ENCODE data around the gene PCDH9. TPM values are rescaled to one million over a fixed set of nuclear protein-coding genes. Genes with fewer than 3 reads are reported as not detected.

Gene PCDH9
- total and polyA plus RNA-seq, 2 experiments from 2014 or later = 0.31 to 0.52 TPM

DNA sequence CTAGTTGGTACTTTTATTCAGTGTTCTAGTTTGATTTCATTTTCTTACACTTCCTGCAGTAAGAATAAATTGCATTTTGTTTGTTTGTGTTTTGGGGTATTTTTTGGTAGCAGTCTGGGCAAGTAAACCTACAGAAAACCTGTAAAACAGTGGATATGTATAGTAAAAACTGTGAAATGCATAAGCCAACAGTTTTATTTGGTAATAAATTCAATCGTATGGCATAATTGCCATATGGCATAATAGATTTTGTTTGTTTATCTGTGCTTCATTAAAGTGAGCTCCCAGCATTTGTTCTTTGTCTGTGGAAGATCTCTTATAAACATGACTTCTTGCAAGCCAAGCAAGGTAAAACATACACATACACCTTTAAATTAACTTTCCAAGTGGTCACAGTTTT, 111.9 kb downstream of the PCDH9 start:
- no peak for DNase-seq (ENCODE audit: low spot score)
- Histone ChIP-seq H3K4me1 (ENCODE audit: insufficient read depth) (no peaks in the 10 kb centered on the region), H3K4me3 (no peak overlapping the region), H3K27me3 (ENCODE audit: insufficient read depth) (no peaks in the 10 kb centered on the region), H3K9me2 (ENCODE audit: insufficient read depth) (peaks cover 2% of the 10 kb centered on the region; the same call in 1 of the 2 replicates), H3K79me2 (replicated peaks; ENCODE audit: insufficient read depth) (no peaks in the 10 kb centered on the region), H4K20me1 (replicated peaks; ENCODE audit: insufficient read depth) (no peaks in the 10 kb centered on the region), H3K27ac (ENCODE audit: low read depth) (no peak overlapping the region), H3F3A (replicated peaks; ENCODE audit: low read depth) (no peaks in the 10 kb centered on the region), H3K4me2 (no peak overlapping the region), H2AFZ (no peak overlapping the region), H3K36me3 (ENCODE audit: insufficient read depth) (no peaks in the 10 kb centered on the region)
- Mint-ChIP-seq H3K27ac (no peak overlapping the region), H3K36me3 (ENCODE audit: low read depth) (no peaks in the 10 kb centered on the region), H3K9me3 (no peaks in the 10 kb centered on the region; the same call in 2 of the 3 replicates), H3K27me3 (ENCODE audit: insufficient read depth, low read depth, poor library complexity) (no peaks in the 10 kb centered on the region), H3K4me1 (no peaks in the 10 kb centered on the region; the same call in 2 of the 3 replicates), H3K4me3 (no peak overlapping the region)
- ATAC-seq = no peak
- TF ChIP-seq EZH2phosphoT487 (IDR thresholded peaks at IDR 0.05; ENCODE audit: unreplicated experiment) = no peak
- TF ChIP-seq, protein P1, sequence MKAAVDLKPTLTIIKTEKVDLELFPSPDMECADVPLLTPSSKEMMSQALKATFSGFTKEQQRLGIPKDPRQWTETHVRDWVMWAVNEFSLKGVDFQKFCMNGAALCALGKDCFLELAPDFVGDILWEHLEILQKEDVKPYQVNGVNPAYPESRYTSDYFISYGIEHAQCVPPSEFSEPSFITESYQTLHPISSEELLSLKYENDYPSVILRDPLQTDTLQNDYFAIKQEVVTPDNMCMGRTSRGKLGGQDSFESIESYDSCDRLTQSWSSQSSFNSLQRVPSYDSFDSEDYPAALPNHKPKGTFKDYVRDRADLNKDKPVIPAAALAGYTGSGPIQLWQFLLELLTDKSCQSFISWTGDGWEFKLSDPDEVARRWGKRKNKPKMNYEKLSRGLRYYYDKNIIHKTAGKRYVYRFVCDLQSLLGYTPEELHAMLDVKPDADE (IDR thresholded peaks at IDR 0.05) = no peak
- no peak for TF ChIP-seq JUNB (IDR thresholded peaks at IDR 0.05; ENCODE audit: unreplicated experiment)
- TF ChIP-seq NANOG (IDR thresholded peaks at IDR 0.05; ENCODE audit: borderline replicate concordance) = no peak
- no peak for TF ChIP-seq ZNF331 (CRISPR knock-in tag; IDR thresholded peaks at IDR 0.05; ENCODE audit: low read depth)
- no peak for TF ChIP-seq CREB1 (CRISPR knock-in tag; IDR thresholded peaks at IDR 0.05; ENCODE audit: low read depth)
- TF ChIP-seq STAT1 (IDR thresholded peaks at IDR 0.05; ENCODE audit: unreplicated experiment) = no peak
- no peak for TF ChIP-seq ZNF114 (CRISPR knock-in tag; IDR thresholded peaks at IDR 0.05)
- TF ChIP-seq EZH2 (IDR thresholded peaks at IDR 0.05; ENCODE audit: low read depth, unreplicated experiment) = no peak
- TF ChIP-seq, protein P2, sequence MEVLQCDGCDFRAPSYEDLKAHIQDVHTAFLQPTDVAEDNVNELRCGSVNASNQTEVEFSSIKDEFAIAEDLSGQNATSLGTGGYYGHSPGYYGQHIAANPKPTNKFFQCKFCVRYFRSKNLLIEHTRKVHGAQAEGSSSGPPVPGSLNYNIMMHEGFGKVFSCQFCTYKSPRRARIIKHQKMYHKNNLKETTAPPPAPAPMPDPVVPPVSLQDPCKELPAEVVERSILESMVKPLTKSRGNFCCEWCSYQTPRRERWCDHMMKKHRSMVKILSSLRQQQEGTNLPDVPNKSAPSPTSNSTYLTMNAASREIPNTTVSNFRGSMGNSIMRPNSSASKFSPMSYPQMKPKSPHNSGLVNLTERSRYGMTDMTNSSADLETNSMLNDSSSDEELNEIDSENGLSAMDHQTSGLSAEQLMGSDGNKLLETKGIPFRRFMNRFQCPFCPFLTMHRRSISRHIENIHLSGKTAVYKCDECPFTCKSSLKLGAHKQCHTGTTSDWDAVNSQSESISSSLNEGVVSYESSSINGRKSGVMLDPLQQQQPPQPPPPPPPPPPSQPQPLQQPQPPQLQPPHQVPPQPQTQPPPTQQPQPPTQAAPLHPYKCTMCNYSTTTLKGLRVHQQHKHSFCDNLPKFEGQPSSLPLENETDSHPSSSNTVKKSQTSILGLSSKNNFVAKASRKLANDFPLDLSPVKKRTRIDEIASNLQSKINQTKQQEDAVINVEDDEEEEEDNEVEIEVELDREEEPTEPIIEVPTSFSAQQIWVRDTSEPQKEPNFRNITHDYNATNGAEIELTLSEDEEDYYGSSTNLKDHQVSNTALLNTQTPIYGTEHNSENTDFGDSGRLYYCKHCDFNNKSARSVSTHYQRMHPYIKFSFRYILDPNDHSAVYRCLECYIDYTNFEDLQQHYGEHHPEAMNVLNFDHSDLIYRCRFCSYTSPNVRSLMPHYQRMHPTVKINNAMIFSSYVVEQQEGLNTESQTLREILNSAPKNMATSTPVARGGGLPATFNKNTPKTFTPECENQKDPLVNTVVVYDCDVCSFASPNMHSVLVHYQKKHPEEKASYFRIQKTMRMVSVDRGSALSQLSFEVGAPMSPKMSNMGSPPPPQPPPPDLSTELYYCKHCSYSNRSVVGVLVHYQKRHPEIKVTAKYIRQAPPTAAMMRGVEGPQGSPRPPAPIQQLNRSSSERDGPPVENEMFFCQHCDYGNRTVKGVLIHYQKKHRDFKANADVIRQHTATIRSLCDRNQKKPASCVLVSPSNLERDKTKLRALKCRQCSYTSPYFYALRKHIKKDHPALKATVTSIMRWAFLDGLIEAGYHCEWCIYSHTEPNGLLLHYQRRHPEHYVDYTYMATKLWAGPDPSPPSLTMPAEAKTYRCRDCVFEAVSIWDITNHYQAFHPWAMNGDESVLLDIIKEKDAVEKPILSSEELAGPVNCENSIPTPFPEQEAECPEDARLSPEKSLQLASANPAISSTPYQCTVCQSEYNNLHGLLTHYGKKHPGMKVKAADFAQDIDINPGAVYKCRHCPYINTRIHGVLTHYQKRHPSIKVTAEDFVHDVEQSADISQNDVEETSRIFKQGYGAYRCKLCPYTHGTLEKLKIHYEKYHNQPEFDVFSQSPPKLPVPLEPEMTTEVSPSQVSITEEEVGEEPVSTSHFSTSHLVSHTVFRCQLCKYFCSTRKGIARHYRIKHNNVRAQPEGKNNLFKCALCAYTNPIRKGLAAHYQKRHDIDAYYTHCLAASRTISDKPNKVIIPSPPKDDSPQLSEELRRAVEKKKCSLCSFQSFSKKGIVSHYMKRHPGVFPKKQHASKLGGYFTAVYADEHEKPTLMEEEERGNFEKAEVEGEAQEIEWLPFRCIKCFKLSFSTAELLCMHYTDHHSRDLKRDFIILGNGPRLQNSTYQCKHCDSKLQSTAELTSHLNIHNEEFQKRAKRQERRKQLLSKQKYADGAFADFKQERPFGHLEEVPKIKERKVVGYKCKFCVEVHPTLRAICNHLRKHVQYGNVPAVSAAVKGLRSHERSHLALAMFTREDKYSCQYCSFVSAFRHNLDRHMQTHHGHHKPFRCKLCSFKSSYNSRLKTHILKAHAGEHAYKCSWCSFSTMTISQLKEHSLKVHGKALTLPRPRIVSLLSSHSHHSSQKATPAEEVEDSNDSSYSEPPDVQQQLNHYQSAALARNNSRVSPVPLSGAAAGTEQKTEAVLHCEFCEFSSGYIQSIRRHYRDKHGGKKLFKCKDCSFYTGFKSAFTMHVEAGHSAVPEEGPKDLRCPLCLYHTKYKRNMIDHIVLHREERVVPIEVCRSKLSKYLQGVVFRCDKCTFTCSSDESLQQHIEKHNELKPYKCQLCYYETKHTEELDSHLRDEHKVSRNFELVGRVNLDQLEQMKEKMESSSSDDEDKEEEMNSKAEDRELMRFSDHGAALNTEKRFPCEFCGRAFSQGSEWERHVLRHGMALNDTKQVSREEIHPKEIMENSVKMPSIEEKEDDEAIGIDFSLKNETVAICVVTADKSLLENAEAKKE (CRISPR knock-in tag; IDR thresholded peaks at IDR 0.05) = no peak
- no peak for TF ChIP-seq POLR2AphosphoS5 (IDR thresholded peaks at IDR 0.05; ENCODE audit: low read depth)
- no peak for TF ChIP-seq REST (IDR thresholded peaks at IDR 0.05; ENCODE audit: unreplicated experiment)
- TF ChIP-seq CTCF (conservative IDR thresholded peaks at IDR 0.05; ENCODE audit: low read depth in 2 of 2) = no peak

All from GM23338 (cell line).